ENCODE results near the gene CST7. TPM values are rescaled to one million over a fixed set of nuclear protein-coding genes. Genes with fewer than 3 reads are reported as not detected.
"Not testable (repeated sequence)": the region's sequence is repeated elsewhere in the genome, so short reads cannot be mapped to it uniquely, and the experiment has no call there.

The CST7 gene
- total RNA-seq, 1 donor, result not detected

GRCh38 chr20:24943196-24943595, 5.9 kb upstream of the CST7 start:
- TF ChIP-seq CTCF (IDR thresholded peaks at IDR 0.05; ENCODE audit: insufficient read depth, low read length), result no peak
- H3K4me3 ChIP-seq (ENCODE audit: low read depth, low read length), result no peak overlapping the region
- DNase-seq (ENCODE audit: low read depth), result no peak

GRCh38 chr20:24943731-24944130, 5.3 kb upstream of the CST7 start:
- no peak for TF ChIP-seq CTCF (IDR thresholded peaks at IDR 0.05; ENCODE audit: insufficient read depth, low read length)
- DNase-seq (ENCODE audit: low read depth), result no peak
- no peak overlapping the region for H3K4me3 ChIP-seq (ENCODE audit: low read depth, low read length)

GRCh38 chr20:24946376-24946775, 2.7 kb upstream of the CST7 start:
- not testable (repeated sequence) for DNase-seq (ENCODE audit: low read depth); H3K4me3 ChIP-seq (ENCODE audit: low read depth, low read length)

GRCh38 chr20:24948396-24948938, 602 bp upstream of the CST7 start:
- H3K4me3 ChIP-seq (ENCODE audit: low read depth, low read length); DNase-seq (ENCODE audit: low read depth): not testable (repeated sequence)

GRCh38 chr20:24949756-24950127, 673 bp downstream of the CST7 start:
- TF ChIP-seq CTCF (IDR thresholded peaks at IDR 0.05; ENCODE audit: insufficient read depth, low read length), result no peak
- no peak overlapping the region for H3K4me3 ChIP-seq (ENCODE audit: low read depth, low read length)

GRCh38 chr20:24950128-24950835, 1.2 kb downstream of the CST7 start:
- no peak overlapping the region for H3K4me3 ChIP-seq (ENCODE audit: low read depth, low read length)
- no peak for DNase-seq (ENCODE audit: low read depth)
- TF ChIP-seq CTCF (IDR thresholded peaks at IDR 0.05; ENCODE audit: insufficient read depth, low read length), result no peak

More at GRCh38 chr20:24949756-24950127, 673 bp downstream of the CST7 start:
- DNase-seq (ENCODE audit: low read depth), result no peak

- H3K4me3 ChIP-seq (ENCODE audit: low read depth, low read length), result no peak overlapping the region
Observed at GRCh38 chr20:24950836-24951525, 1.9 kb downstream of the CST7 start.

More at GRCh38 chr20:24950836-24951525, 1.9 kb downstream of the CST7 start:
- DNase-seq (ENCODE audit: low read depth), result no peak
- no peak for TF ChIP-seq CTCF (IDR thresholded peaks at IDR 0.05; ENCODE audit: insufficient read depth, low read length)

Measured in fibroblast of the aortic adventitia (primary cell).